Activated naive CD4-positive, alpha-beta T cell treated with anti-CD3 and anti-CD28 coated beads, Interleukin-2, amount 10 ng/mL, durations not matched to agents 7 days and 5 days (primary cell): Measurements from ENCODE around the gene SF3B2.
A peak's percentile ranks its signal among the peaks of the same experiment; 100 is the strongest.

Experiments used
- CTCF ChIA-PET: fragments of 350-600 bp; sonication (Branson Sonifier 250); formaldehyde crosslinking; loops from one replicate; lab custom pipeline; 2021; ENCODE audit warnings: antibody characterized with exemption; lab: Charles Lee
- DNase-seq: peaks from one replicate; pipeline ENCODE4 v3.0.0-alpha.2; 2020
- H3K27ac Mint-ChIP-seq: one replicate; pipeline ENCODE4 v1.8.0; 2021; ENCODE audit warnings: mild to moderate bottlenecking, moderate library complexity, mixed read lengths
- H3K27me3 Mint-ChIP-seq: one replicate; pipeline ENCODE4 v1.8.0; 2021; ENCODE audit warnings: mild to moderate bottlenecking, mixed read lengths
- H3K36me3 Mint-ChIP-seq: one replicate; pipeline ENCODE4 v1.8.0; 2021; ENCODE audit warnings: mixed read lengths
- H3K4me1 Mint-ChIP-seq: one replicate; pipeline ENCODE4 v1.8.0; 2021; ENCODE audit warnings: mixed read lengths
- H3K4me3 Mint-ChIP-seq: one replicate; pipeline ENCODE4 v1.8.0; 2021; ENCODE audit warnings: mild to moderate bottlenecking, moderate library complexity, mixed read lengths
- H3K9me3 Mint-ChIP-seq: one replicate; pipeline ENCODE4 v1.8.0; 2021; ENCODE audit warnings: mixed read lengths

The SF3B2 gene

GRCh38 chr11:66047541-66048365 lies 4.4 kb upstream of the SF3B2 start:
- Mint-ChIP-seq H3K36me3 (peaks cover 5% of the 10 kb centered on the region), H3K9me3 (no peaks in the 10 kb centered on the region), H3K4me1 (peaks cover 42% of the 10 kb centered on the region), H3K4me3 (no peak overlapping the region), H3K27me3 (peaks cover 55% of the 10 kb centered on the region), H3K27ac (no peak overlapping the region)
- CTCF ChIA-PET: interaction anchor here (0.5 to 1.9 kb wide), 4 partner anchors 14 to 146 kb away, joined by 3 to 4 read pairs (median 4); no protein-coding TSS in a partner anchor
- no peak for DNase-seq

GRCh38 chr11:66048547-66049323 lies 3.4 kb upstream of the SF3B2 start, which contains the start of gene GAL3ST3:
Gene GAL3ST3 (minus strand): TSS chr11:66049161. CDS start chr11:66045415, 3,746 bp downstream.
- Mint-ChIP-seq H3K27me3 (peaks cover 51% of the 10 kb centered on the region), H3K4me1 (peaks cover 51% of the 10 kb centered on the region), H3K9me3 (no peaks in the 10 kb centered on the region), H3K27ac (peak within 1 kb of the TSS; percentile 9), H3K4me3 (no peak within 1 kb of the TSS), H3K36me3 (peaks cover 15% of the 10 kb centered on the region)
- peak; percentile 35 for DNase-seq
- CTCF ChIA-PET: no interaction called here

DNA sequence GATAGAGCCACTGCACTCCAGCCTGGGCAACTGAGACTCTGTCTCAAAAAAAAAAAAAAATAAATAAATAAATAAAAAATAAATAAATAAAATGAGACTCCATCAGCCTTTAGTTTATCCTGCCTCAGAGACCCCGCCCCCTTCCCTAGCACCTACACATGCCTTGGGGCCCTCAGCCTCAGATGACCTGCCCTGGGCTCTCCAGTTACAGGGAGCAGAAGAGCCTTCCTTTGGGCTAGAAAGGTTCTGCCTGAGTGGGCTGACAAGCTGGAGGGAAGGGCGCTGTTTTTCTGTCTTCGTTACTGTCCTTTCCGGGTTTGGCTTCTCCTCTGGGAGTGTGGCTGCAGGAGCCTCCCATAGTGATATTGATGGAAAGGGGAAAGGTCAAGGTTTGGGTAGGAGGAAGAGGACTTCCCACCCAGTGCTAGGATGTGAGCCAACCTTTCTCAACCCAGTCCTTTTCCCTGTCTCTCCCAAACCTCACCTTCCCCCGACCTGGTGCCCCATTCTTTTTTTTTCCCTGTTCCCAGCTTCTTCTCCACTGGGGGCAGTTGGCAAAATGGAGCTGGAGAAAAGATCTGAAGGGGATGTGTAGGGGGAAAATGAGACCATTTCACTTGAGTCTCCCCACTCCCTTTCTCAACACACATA lies 1.5 kb upstream of the SF3B2 start:
- Mint-ChIP-seq H3K27me3 (peaks cover 38% of the 10 kb centered on the region), H3K36me3 (peaks cover 26% of the 10 kb centered on the region), H3K4me1 (peaks cover 48% of the 10 kb centered on the region), H3K4me3 (peak overlapping the region; percentile 93), H3K27ac (peak overlapping the region; percentile 79), H3K9me3 (no peaks in the 10 kb centered on the region)
- DNase-seq: no peak
- CTCF ChIA-PET: interaction anchor here (1.1 to 5.9 kb wide), 2 partner anchors 18 to 85 kb away, joined by 3 to 48 read pairs; partner anchors contain the start of gene PACS1

GRCh38 chr11:66051371-66051765 lies 796 bp upstream of the SF3B2 start:
- Mint-ChIP-seq H3K4me3 (peak overlapping the region; percentile 93), H3K27me3 (peaks cover 33% of the 10 kb centered on the region), H3K4me1 (peaks cover 48% of the 10 kb centered on the region), H3K9me3 (no peaks in the 10 kb centered on the region), H3K27ac (peak overlapping the region; percentile 79), H3K36me3 (peaks cover 28% of the 10 kb centered on the region)
- no peak for DNase-seq
- CTCF ChIA-PET: interaction anchor here (1.1 to 5.9 kb wide), 2 partner anchors 17 to 84 kb away, joined by 3 to 48 read pairs; partner anchors contain the start of gene PACS1

GRCh38 chr11:66052664-66052982 lies 459 bp downstream of the SF3B2 start:
- Mint-ChIP-seq H3K27me3 (peaks cover 20% of the 10 kb centered on the region), H3K27ac (peak overlapping the region; percentile 95), H3K4me3 (peak overlapping the region; percentile 93), H3K9me3 (no peaks in the 10 kb centered on the region), H3K4me1 (peaks cover 48% of the 10 kb centered on the region), H3K36me3 (peaks cover 35% of the 10 kb centered on the region)
- no peak for DNase-seq
- CTCF ChIA-PET: interaction anchor here (1.2 to 5.9 kb wide), 5 partner anchors 7 to 81 kb away, joined by 3 to 48 read pairs (median 3); partner anchors contain the start of genes CST6 and PACS1

DNA sequence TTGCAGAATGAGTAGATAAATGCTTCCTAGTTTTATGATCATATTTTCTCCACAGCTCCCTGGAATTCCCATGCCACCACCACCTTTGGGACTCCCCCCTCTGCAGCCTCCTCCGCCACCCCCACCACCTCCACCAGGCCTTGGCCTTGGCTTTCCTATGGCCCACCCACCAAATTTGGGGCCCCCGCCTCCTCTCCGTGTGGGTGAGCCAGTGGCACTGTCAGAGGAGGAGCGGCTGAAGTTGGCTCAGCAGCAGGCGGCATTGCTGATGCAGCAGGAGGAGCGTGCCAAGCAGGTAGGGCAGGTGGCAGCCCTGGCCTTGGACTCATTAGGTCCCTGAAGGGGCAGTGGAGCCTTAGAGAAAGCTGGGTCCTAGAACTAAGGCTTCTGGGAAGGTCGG lies 2.9 kb downstream of the SF3B2 start:
- Mint-ChIP-seq H3K36me3 (peaks cover 54% of the 10 kb centered on the region), H3K4me1 (peaks cover 36% of the 10 kb centered on the region), H3K4me3 (no peak overlapping the region), H3K9me3 (no peaks in the 10 kb centered on the region), H3K27me3 (no peaks in the 10 kb centered on the region), H3K27ac (no peak overlapping the region)
- CTCF ChIA-PET: interaction anchor here (1.6 to 5.9 kb wide), 3 partner anchors 10 to 32 kb away, joined by 6 to 48 read pairs (median 6); partner anchors contain the start of gene PACS1
- DNase-seq: no peak

GRCh38 chr11:66056501-66056900 lies 4.3 kb downstream of the SF3B2 start:
- H3K4me1 Mint-ChIP-seq: peaks cover 30% of the 10 kb centered on the region
- peaks cover 67% of the 10 kb centered on the region for H3K36me3 Mint-ChIP-seq
- no peak overlapping the region for H3K4me3 Mint-ChIP-seq
- no peaks in the 10 kb centered on the region for H3K27me3 Mint-ChIP-seq
- no peaks in the 10 kb centered on the region for H3K9me3 Mint-ChIP-seq
- no peak overlapping the region for H3K27ac Mint-ChIP-seq
- CTCF ChIA-PET: interaction anchor here (1.6 to 5.9 kb wide), 2 partner anchors 12 kb away, joined by 6 to 48 read pairs; partner anchors contain the start of gene PACS1
- no peak for DNase-seq

DNA sequence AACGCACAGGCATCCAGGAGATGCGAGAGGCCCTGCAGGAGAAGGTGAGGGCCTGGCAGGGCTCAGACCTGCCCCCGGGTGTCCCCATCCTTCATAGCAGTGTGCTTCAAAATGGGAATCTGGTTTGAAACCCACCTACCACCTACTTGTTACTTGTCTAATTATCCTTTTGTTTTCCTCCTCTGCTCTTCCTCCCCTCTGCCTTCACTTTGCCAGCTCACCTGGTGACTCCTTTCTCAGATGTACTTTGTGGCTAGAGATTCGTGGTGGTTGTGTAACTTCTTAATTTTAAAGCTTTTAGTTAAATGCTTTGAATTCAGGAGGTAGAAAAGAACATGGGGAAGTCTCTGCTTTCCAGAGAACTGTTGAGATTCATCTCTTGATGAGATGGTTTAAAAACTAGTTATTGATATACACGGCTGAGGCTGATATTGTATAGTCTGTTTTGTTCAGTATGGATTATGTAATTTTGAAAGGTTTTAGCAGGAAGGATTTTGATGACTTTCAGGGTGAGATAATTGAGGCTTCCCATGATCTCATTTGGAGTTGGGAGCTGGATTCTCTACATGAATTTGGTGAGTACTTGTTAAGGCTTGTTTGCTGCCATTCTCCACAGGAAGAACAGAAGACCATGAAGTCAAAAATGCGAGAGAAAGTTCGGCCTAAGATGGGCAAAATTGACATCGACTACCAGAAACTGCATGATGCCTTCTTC lies 8.0 kb downstream of the SF3B2 start:
- Mint-ChIP-seq H3K4me3 (no peak overlapping the region), H3K36me3 (peaks cover 73% of the 10 kb centered on the region), H3K27ac (no peak overlapping the region), H3K4me1 (peaks cover 18% of the 10 kb centered on the region), H3K27me3 (no peaks in the 10 kb centered on the region), H3K9me3 (no peaks in the 10 kb centered on the region)
- DNase-seq: no peak
- CTCF ChIA-PET: interaction anchor here (0.7 to 2.0 kb wide), 2 partner anchors 73 to 950 kb away, joined by 3 to 5 read pairs; no protein-coding TSS in a partner anchor

- Mint-ChIP-seq H3K4me1 (peaks cover 20% of the 10 kb centered on the region), H3K9me3 (no peaks in the 10 kb centered on the region), H3K27me3 (no peaks in the 10 kb centered on the region), H3K27ac (peak overlapping the region; percentile 50), H3K36me3 (peaks cover 73% of the 10 kb centered on the region), H3K4me3 (no peak overlapping the region)
- no peak for DNase-seq
- CTCF ChIA-PET: no interaction called here
These were observed 9.1 kb downstream of the SF3B2 start for GRCh38 chr11:66061268-66061667.

DNA sequence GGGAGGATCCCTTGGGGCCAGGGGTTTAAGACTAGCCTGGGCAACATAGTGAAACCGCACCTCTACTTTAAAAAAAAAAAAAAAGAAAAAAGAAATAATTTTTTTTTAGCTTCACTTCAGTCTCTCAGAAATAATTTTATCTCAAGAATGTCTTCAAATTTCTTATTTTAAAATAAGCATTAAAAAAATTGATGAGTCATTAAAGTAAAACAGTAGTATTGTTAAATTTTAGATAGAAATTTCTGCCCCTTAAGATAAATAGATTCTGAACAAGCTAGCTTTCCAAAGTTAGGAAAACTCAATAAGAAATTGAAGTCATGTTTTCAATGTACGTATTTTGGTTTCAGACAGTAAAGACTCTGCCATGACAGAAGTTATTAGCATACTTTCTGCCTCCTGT lies 10.2 kb downstream of the SF3B2 start:
- CTCF ChIA-PET: interaction anchor here (0.8 to 1.5 kb wide), 3 partner anchors 15 to 73 kb away, joined by 3 to 4 read pairs (median 4); no protein-coding TSS in a partner anchor
- Mint-ChIP-seq H3K27me3 (no peaks in the 10 kb centered on the region), H3K36me3 (peaks cover 79% of the 10 kb centered on the region), H3K4me1 (peaks cover 32% of the 10 kb centered on the region), H3K9me3 (no peaks in the 10 kb centered on the region), H3K4me3 (no peak overlapping the region), H3K27ac (no peak overlapping the region)
- no peak for DNase-seq

- Mint-ChIP-seq H3K36me3 (peaks cover 81% of the 10 kb centered on the region), H3K27ac (no peak overlapping the region), H3K9me3 (no peaks in the 10 kb centered on the region), H3K4me1 (peaks cover 44% of the 10 kb centered on the region), H3K27me3 (no peaks in the 10 kb centered on the region), H3K4me3 (no peak overlapping the region)
- peak; percentile 0 for DNase-seq
- CTCF ChIA-PET: interaction anchor here (1.2 kb wide), 2 partner anchors 19 to 73 kb away, joined by 3 to 4 read pairs; no protein-coding TSS in a partner anchor
These were observed 11.7 kb downstream of the SF3B2 start for GRCh38 chr11:66063900-66064299.

- H3K36me3 Mint-ChIP-seq: peaks cover 79% of the 10 kb centered on the region
- H3K9me3 Mint-ChIP-seq: no peaks in the 10 kb centered on the region
- H3K4me1 Mint-ChIP-seq: peaks cover 51% of the 10 kb centered on the region
- no peak for DNase-seq
- CTCF ChIA-PET: no interaction called here
- no peak overlapping the region for H3K4me3 Mint-ChIP-seq
- no peaks in the 10 kb centered on the region for H3K27me3 Mint-ChIP-seq
- H3K27ac Mint-ChIP-seq: no peak overlapping the region
These were observed 12.4 kb downstream of the SF3B2 start for GRCh38 chr11:66064571-66064970.

DNA sequence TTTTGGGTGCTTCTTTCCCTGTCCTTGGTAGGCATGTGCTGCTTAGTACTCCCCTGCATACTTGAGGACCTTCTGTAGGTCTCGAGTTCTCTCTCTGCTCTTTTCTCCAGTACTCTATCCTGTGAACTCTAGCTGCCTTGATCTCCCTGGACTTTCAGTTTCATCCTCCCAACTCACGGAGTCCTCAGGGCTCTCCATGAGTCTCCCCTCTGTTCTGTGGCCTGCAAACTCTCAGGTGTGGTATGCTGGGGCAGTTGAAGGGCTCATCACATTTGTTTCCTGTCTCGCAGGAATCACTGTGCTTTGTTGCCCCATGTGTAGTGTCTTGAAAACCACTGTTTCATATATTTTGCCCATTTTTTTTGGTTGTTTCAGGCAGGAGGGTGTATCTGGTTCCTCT lies 14.6 kb downstream of the SF3B2 start:
- Mint-ChIP-seq H3K36me3 (peaks cover 69% of the 10 kb centered on the region), H3K4me3 (no peak overlapping the region), H3K27me3 (no peaks in the 10 kb centered on the region), H3K9me3 (no peaks in the 10 kb centered on the region), H3K27ac (peak overlapping the region; percentile 35), H3K4me1 (peaks cover 52% of the 10 kb centered on the region)
- CTCF ChIA-PET: interaction anchor here (0.9 to 8.9 kb wide), 7 partner anchors 8 to 68 kb away, joined by 3 to 89 read pairs (median 9); partner anchors contain the start of gene SF3B2
- DNase-seq: peak; percentile 19
